ENCODE results near the gene SERPINB4. TPM values are rescaled to one million over a fixed set of nuclear protein-coding genes. Genes with fewer than 3 reads are reported as not detected.

The SERPINB4 gene
- total RNA-seq, 1 donor from 2014 or later, result not detected

- Histone ChIP-seq H3K4me3 (ENCODE audit: insufficient read depth, low read depth, low read length) (no peak overlapping the region), H3K9me3 (ENCODE audit: insufficient read depth, low read depth, low read length) (no peaks in the 10 kb centered on the region), H3K27me3 (ENCODE audit: insufficient read depth, low read length) (no peaks in the 10 kb centered on the region), H3K4me1 (ENCODE audit: insufficient read depth, low read length) (no peaks in the 10 kb centered on the region), H3K4me2 (ENCODE audit: low read length) (no peak overlapping the region), H3K27ac (ENCODE audit: low read depth, low read length) (no peak overlapping the region), H3K9ac (ENCODE audit: low read length) (no peak overlapping the region), H3K36me3 (ENCODE audit: insufficient read depth, low read length) (no peaks in the 10 kb centered on the region), H3K79me2 (ENCODE audit: insufficient read depth, low read length) (no peaks in the 10 kb centered on the region), H2AFZ (ENCODE audit: low read depth, low read length) (no peak overlapping the region), H4K20me1 (ENCODE audit: insufficient read depth, low read length) (no peaks in the 10 kb centered on the region)
- DNase-seq (ENCODE audit: low read depth) (no peak), FAIRE-seq (no peak)
- Mint-ChIP-seq H3K4me1 (ENCODE audit: low read depth, unreplicated experiment) (peaks cover 10% of the 10 kb centered on the region), H3K4me3 (ENCODE audit: unreplicated experiment) (no peak overlapping the region), H3K36me3 (ENCODE audit: low read depth, unreplicated experiment) (no peaks in the 10 kb centered on the region), H3K27me3 (ENCODE audit: low read depth, unreplicated experiment) (no peaks in the 10 kb centered on the region), H3K9me3 (ENCODE audit: unreplicated experiment) (no peaks in the 10 kb centered on the region), H3K27ac (ENCODE audit: unreplicated experiment) (no peak overlapping the region)
- no peak for TF ChIP-seq EZH2 (IDR thresholded peaks at IDR 0.05; ENCODE audit: insufficient read depth, low read length)
- TF ChIP-seq, protein P1, sequence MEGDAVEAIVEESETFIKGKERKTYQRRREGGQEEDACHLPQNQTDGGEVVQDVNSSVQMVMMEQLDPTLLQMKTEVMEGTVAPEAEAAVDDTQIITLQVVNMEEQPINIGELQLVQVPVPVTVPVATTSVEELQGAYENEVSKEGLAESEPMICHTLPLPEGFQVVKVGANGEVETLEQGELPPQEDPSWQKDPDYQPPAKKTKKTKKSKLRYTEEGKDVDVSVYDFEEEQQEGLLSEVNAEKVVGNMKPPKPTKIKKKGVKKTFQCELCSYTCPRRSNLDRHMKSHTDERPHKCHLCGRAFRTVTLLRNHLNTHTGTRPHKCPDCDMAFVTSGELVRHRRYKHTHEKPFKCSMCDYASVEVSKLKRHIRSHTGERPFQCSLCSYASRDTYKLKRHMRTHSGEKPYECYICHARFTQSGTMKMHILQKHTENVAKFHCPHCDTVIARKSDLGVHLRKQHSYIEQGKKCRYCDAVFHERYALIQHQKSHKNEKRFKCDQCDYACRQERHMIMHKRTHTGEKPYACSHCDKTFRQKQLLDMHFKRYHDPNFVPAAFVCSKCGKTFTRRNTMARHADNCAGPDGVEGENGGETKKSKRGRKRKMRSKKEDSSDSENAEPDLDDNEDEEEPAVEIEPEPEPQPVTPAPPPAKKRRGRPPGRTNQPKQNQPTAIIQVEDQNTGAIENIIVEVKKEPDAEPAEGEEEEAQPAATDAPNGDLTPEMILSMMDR (IDR thresholded peaks at IDR 0.05; ENCODE audit: insufficient read depth, low read depth, low read length), result no peak
These were observed 40.7 kb downstream of the SERPINB4 start for GRCh38 chr18:63603355-63603754.

- H3K4me3 Mint-ChIP-seq (ENCODE audit: unreplicated experiment), result no peak overlapping the region
- H3K4me1 ChIP-seq (ENCODE audit: insufficient read depth, low read length), result no peaks in the 10 kb centered on the region
- no peak overlapping the region for H2AFZ ChIP-seq (ENCODE audit: low read depth, low read length)
- H3K4me1 Mint-ChIP-seq (ENCODE audit: low read depth, unreplicated experiment), result no peaks in the 10 kb centered on the region
- no peak overlapping the region for H3K27ac ChIP-seq (ENCODE audit: low read depth, low read length)
- no peak overlapping the region for H3K4me2 ChIP-seq (ENCODE audit: low read length)
- FAIRE-seq (no peak), DNase-seq (ENCODE audit: low read depth) (no peak)
- no peaks in the 10 kb centered on the region for H3K79me2 ChIP-seq (ENCODE audit: insufficient read depth, low read length)
- no peaks in the 10 kb centered on the region for H3K27me3 Mint-ChIP-seq (ENCODE audit: low read depth, unreplicated experiment)
- TF ChIP-seq EZH2 (IDR thresholded peaks at IDR 0.05; ENCODE audit: insufficient read depth, low read length), result no peak
- TF ChIP-seq, protein P1 (IDR thresholded peaks at IDR 0.05; ENCODE audit: insufficient read depth, low read depth, low read length), result no peak
- no peak overlapping the region for H3K4me3 ChIP-seq (ENCODE audit: insufficient read depth, low read depth, low read length)
- H4K20me1 ChIP-seq (ENCODE audit: insufficient read depth, low read length), result no peaks in the 10 kb centered on the region
- no peaks in the 10 kb centered on the region for H3K27me3 ChIP-seq (ENCODE audit: insufficient read depth, low read length)
- H3K9me3 Mint-ChIP-seq (ENCODE audit: unreplicated experiment), result no peaks in the 10 kb centered on the region
- no peak overlapping the region for H3K27ac Mint-ChIP-seq (ENCODE audit: unreplicated experiment)
- no peak overlapping the region for H3K9ac ChIP-seq (ENCODE audit: low read length)
- H3K9me3 ChIP-seq (ENCODE audit: insufficient read depth, low read depth, low read length), result no peaks in the 10 kb centered on the region
- no peaks in the 10 kb centered on the region for H3K36me3 Mint-ChIP-seq (ENCODE audit: low read depth, unreplicated experiment)
- no peaks in the 10 kb centered on the region for H3K36me3 ChIP-seq (ENCODE audit: insufficient read depth, low read length)
These were observed 47.1 kb downstream of the SERPINB4 start for GRCh38 chr18:63596964-63597363.

DNA sequence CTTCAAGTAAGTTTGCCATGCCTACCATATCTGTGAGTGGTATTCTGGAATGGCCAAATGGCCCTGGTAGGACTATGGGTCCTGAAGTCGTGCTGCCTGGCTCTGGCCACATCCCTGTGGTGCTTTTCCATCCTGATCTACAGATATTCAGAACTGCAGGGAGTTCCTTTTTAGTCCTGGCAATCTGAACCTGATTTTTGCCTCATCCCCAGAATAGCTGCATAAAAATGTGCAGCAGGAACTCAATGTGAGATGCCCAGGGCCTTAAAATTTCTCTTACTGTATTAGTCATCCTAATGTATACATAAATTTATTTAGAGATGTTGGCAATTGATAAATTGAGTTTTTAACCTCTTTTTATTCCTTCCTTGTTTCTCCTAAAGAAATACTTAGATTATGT is 51.6 kb downstream of the SERPINB4 start:
- Histone ChIP-seq H3K4me2 (ENCODE audit: low read length) (no peak overlapping the region), H3K9me3 (ENCODE audit: insufficient read depth, low read depth, low read length) (no peaks in the 10 kb centered on the region), H3K4me3 (ENCODE audit: insufficient read depth, low read depth, low read length) (no peak overlapping the region), H3K4me1 (ENCODE audit: insufficient read depth, low read length) (no peaks in the 10 kb centered on the region), H2AFZ (ENCODE audit: low read depth, low read length) (no peak overlapping the region), H3K27ac (ENCODE audit: low read depth, low read length) (no peak overlapping the region), H4K20me1 (ENCODE audit: insufficient read depth, low read length) (no peaks in the 10 kb centered on the region), H3K36me3 (ENCODE audit: insufficient read depth, low read length) (no peaks in the 10 kb centered on the region), H3K9ac (ENCODE audit: low read length) (no peak overlapping the region), H3K79me2 (ENCODE audit: insufficient read depth, low read length) (no peaks in the 10 kb centered on the region), H3K27me3 (ENCODE audit: insufficient read depth, low read length) (no peaks in the 10 kb centered on the region)
- no peak for TF ChIP-seq EZH2 (IDR thresholded peaks at IDR 0.05; ENCODE audit: insufficient read depth, low read length)
- TF ChIP-seq, protein P1 (IDR thresholded peaks at IDR 0.05; ENCODE audit: insufficient read depth, low read depth, low read length), result no peak
- H3K27ac Mint-ChIP-seq (ENCODE audit: unreplicated experiment), result no peak overlapping the region
- no peak for FAIRE-seq
- peaks cover 2% of the 10 kb centered on the region for H3K9me3 Mint-ChIP-seq (ENCODE audit: unreplicated experiment)
- H3K4me3 Mint-ChIP-seq (ENCODE audit: unreplicated experiment), result no peak overlapping the region
- H3K4me1 Mint-ChIP-seq (ENCODE audit: low read depth, unreplicated experiment), result no peaks in the 10 kb centered on the region
- no peaks in the 10 kb centered on the region for H3K27me3 Mint-ChIP-seq (ENCODE audit: low read depth, unreplicated experiment)
- H3K36me3 Mint-ChIP-seq (ENCODE audit: low read depth, unreplicated experiment), result peaks cover 4% of the 10 kb centered on the region
- DNase-seq (ENCODE audit: low read depth), result no peak

Measured in astrocyte (in vitro differentiated cells and primary cell).